Uterus (tissue), 2 donors: ENCODE results near the gene TRIO.

Experiments
- CTCF ChIP-seq, 4 experiments: fragments of 200-600 bp in 2 of 4; fragments of 450-650 bp in 2 of 4; sonication (generic) in 2 of 4; IDR thresholded peaks; one replicate each; pipeline ENCODE4 v1.5.1; 2016 to 2019; ENCODE audit warnings: antibody characterized with exemption in 4 of 4, mild to moderate bottlenecking in 2 of 4, moderate library complexity in 1 of 4
- POLR2A ChIP-seq, 2 donors: fragments of 450-650 bp; IDR thresholded peaks; one replicate each; pipeline ENCODE4 v1.6.1; 2016; ENCODE audit warnings: antibody characterized with exemption in 2 of 2, mild to moderate bottlenecking in 1 of 2, moderate library complexity in 1 of 2

- TF ChIP-seq POLR2A (IDR thresholded peaks at IDR 0.05): no peak
- no peak for TF ChIP-seq CTCF (IDR thresholded peaks at IDR 0.05)
Observed at GRCh38 chr5:14168793-14169262, 25.7 kb downstream of the TRIO start.
